Nucleus accumbens (tissue), 56 donors: ENCODE measurements around the gene STEAP3.

ENCODE experiments used
- DNase-seq, 56 donors: peaks; one replicate each; lab custom pipeline; 2025; lab: John Stamatoyannopoulos, UW

Gene STEAP3

GRCh38 chr2:119223521-119224390 is at the start of gene STEAP3:
STEAP3 (plus strand) TSS chr2:119223834; CDS start chr2:119231013, 7,179 bp downstream.
- peak in 7 of 56 donors; percentile 9 to 54 (median 22) for DNase-seq

GRCh38 chr2:119174216-119174992 is 49.2 kb upstream of the STEAP3 start:
- peak in 23 of 56 donors; percentile 4 to 66 (median 20) for DNase-seq

DNA sequence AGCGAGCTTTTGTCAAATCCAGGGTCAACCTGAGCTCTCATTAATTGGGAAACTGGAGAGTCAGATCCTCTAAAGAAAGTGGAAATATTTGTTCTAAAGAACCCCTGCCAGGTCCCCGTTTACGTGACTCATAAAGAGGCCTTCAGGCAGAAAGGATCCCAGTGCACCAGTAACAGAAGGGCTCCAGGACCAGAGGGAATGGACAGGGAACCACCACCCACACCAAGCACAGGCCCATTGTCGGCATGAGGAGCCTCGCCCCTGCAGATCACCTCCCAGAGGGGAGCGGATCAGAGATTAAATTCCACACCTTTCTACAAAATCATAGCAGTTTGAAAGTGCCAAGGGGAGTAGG is 48.7 kb upstream of the STEAP3 start:
- DNase-seq: no peak

- no peak for DNase-seq
Observed at GRCh38 chr2:119175517-119175916, 48.1 kb upstream of the STEAP3 start.

DNA sequence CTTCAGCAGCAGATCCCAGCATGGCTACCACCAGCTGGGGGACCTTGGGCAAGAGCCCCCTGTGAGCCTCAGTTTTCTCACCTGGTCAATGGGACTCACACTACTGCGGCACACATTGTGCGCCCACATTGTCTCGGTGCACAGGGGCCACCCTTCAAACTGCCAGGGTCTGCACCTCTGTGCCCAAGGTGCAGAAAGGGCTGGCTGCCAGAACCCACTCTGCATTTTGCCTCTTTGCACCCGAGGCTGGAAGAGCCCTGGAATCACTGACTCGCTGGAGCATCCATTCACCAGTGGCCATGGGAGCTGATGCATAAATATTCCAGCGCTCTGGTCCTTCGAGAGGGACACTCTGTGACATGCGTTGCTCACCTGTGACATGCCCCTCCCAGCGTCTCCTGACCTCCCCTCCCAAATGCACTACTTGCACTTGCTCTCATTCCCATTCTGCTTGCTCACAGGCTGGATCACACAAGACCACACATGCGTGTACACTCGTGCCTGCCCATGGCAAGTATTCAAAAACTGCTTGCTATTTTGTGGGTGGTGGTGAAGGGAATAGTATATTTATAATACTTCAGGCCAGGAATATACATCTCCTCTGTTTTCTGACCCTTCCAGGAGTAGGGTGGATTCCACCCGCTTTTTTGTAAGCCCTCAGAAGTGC is 46.3 kb upstream of the STEAP3 start:
- DNase-seq: no peak

DNA sequence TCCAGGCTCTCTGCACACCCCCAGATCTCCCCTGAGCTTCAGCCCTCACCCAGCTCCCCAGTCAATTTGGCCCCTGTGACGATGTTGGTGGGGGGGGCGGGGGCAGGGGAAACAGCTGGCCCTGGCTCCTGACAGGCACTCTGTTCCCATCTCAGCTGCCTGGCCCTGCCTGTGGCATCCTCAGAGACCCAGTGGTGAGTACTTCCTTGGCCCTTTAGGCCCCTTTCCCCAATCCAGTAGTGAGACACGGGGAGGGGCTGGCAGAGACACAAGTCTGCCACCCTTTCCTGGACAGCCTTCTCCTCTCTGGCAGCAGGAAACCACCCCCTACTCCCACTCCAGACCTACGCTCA is 45.8 kb upstream of the STEAP3 start:
- no peak for DNase-seq

- DNase-seq: no peak
Observed at GRCh38 chr2:119178776-119179175, 44.9 kb upstream of the STEAP3 start.

DNA sequence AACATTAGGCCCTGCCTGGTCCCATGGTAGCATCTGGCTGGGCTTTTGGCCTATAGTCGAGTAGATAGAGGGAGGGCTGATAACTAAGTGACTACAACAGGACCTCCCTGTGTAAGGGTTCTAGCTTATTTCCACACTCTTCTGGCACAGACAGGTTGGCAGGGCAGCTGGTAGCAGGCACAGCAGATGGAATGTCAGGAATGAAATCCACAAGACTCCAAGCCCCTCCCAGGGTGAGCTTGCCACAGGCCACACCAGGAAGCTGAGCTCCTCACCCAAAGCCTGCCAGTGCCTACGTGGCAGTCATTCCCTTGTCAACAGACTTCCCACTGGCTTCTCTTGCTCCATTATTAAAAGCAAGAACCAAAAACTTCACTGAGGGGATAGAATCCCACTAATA is 44.4 kb upstream of the STEAP3 start:
- DNase-seq: no peak

DNA sequence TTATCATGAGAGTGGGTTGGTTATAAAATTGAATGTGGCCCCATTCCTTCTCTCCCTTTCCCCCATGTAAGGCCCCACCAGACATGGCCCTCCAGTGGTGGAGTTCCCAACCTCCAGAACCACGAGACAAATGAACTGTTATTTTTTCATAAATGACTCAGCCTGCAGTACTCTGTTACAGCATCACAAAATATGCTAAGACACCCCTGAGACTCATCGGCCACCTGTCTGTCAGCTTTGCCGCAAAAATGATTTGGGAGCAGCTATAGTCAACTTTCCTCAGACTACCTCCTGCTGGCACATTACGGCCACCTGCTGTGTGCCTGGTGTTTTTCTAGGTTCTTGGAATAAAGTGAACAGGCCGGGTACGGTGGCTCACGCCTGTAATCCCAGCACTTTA is 43.6 kb upstream of the STEAP3 start:
- no peak for DNase-seq

- DNase-seq: no peak
Observed at GRCh38 chr2:119180892-119181291, 42.7 kb upstream of the STEAP3 start.

GRCh38 chr2:119181391-119181790 is 42.2 kb upstream of the STEAP3 start:
- no peak for DNase-seq

DNA sequence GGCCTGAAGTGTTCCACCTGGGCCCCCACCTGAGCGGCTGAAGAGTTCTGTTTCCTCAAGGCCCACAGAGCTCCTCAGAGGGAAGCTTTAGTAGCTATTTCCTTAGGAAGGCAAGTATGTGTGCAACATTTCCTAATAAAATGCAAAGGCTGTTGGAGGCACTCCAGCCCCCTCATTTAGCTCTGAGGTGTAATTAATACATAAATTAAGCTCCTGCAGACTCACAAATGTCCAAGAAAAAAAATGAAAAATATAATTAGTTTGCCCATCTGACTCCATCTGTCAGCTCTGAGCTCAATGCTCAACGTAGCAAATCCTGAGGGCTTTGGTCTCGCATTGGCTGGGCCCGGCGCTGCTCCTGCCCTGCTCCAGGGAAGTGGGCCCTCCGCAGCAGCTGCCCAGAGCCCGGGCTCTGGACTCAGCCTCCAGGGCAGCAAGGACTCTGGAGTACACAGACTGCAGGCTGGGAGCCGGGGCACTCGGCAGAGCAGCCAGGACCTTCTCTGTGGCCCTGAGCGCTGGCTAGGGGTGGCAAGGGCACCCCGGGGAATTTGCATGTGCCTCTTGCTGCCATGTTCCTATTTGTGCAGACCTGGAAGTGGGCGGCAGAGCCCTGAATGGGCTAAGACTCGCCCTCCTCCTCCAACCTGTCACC is 41.7 kb upstream of the STEAP3 start:
- no peak for DNase-seq

GRCh38 chr2:119184512-119184911 is 39.1 kb upstream of the STEAP3 start:
- no peak for DNase-seq

DNA sequence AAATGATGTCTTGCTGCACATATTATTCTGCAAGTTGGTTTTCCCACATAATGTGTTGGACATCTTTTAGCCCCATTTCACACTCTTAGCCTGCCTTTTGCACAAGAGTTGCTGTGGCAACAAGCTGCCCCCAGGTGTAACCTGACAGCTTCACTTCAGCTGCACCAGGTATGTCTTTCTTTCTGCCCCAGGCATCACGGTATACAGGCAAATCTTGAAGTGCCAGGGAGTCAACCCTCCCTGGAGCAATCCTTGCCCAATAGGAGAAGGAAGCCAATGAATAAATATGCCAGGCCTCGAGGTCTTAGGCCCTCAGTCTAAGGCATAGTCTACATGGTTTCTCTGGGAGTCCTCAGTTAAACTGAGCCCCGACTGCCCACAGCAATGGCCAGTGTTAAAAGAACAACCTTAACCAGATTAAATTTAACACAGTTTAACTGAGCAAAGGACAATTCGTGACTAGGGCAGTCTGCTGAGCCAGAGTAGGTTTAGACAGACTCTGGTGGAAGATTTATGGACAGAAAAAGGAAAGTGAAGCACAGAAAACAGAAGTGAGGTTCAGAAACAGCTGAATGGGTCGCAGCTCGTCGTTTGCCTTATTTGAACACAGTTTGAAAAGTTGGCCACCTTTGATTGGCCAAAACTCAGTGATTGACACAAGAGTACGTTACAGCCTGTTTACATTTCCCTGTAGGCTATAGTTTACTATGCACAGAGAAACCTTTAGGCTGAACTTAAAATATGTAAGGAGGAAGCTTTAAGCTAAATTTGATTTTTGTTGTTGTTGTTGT is 33.1 kb upstream of the STEAP3 start:
- no peak for DNase-seq

DNA sequence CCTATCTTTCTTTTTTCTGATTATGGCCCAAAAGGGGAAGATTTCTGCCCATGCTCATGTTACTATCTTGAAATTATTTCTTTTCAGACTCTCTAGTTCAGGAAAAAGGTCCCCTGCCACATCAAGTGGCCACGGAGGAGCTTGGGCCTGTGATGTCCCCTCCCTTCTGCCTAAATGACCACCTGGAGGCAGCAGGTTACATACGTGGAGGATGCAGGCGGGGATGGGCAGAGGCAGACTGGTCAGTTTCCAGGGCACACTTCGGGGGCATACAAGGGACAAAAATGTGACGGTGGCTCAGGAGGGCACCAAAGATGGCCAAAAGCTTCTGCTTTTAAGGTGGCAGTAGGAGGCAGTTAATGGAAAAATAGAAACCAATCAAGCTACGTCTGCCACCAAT is 30.7 kb upstream of the STEAP3 start:
- DNase-seq: no peak

DNA sequence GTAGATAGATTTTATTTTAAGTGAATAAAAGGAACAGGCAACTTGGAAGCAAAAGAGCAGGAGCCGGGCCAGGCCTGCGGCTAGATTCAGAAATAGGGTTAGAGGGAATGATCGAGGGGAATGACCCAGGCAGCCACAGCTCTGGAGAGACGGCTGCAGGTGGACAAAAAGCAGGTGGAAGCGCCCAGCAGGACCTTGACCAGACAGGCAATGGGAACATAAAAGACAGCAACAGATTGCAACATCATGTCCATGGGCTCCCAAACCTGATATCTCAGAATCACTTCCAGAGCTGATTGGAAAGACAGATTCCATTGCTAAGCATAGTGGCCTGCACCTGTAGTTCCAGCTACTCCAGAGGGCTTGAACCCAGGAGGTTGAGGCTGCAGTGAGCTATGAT is 28.6 kb upstream of the STEAP3 start:
- no peak for DNase-seq

DNA sequence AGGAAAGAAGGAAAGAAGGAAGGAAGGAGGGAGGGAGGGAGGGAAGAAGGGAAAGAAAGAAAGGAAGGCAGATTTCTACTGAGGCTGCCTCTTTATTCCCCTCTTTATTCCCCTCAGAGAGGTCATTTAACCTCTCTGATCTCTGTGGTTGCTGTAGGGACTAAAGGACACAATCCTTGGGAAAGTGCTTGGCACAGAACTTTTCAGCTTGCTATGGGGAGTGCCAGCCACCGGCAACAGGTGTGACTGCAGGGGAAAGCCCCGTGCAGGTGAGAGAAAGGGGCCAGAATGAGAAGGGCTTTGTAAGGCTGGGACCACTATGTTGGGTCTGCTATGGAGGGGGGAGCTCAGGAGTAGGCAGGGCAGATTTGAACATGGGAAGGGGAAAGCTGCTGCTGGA is 27.7 kb upstream of the STEAP3 start:
- DNase-seq: no peak

GRCh38 chr2:119196301-119197125 is 27.1 kb upstream of the STEAP3 start:
- DNase-seq: no peak

GRCh38 chr2:119197126-119197405 is 26.6 kb upstream of the STEAP3 start:
- no peak for DNase-seq
